ENCODE data around the gene NPDC1.
A peak's percentile ranks its signal among the peaks of the same experiment; 100 is the strongest.

NPDC1 gene

GRCh38 chr9:136991993-136992818, 53.8 kb downstream of the NPDC1 start, which contains the start of gene PAXX:
PAXX (plus strand) TSS chr9:136992422; CDS start chr9:136992444, 22 bp downstream.
- DNase-seq (ENCODE audit: low spot score) = peak; percentile 92

GRCh38 chr9:136990242-136990911, 55.6 kb downstream of the NPDC1 start:
- no peak for DNase-seq (ENCODE audit: low spot score)
